Astrocyte (in vitro differentiated cells and primary cell): ENCODE results near the gene PPP3CA.

Source experiments
- CTCF ChIP-seq: IDR thresholded peaks from 2 replicates; pipeline ENCODE4 v1.5.1; 2011; ENCODE audit warnings: low read depth, mild to moderate bottlenecking, inconsistent platforms, low read length, moderate library complexity; ENCODE audit not compliant: insufficient read depth
- EZH2 ChIP-seq: IDR thresholded peaks from 2 replicates; pipeline ENCODE4 v1.6.1; 2012; ENCODE audit warnings: mild to moderate bottlenecking, low read length, inconsistent platforms; ENCODE audit not compliant: insufficient read depth

DNA sequence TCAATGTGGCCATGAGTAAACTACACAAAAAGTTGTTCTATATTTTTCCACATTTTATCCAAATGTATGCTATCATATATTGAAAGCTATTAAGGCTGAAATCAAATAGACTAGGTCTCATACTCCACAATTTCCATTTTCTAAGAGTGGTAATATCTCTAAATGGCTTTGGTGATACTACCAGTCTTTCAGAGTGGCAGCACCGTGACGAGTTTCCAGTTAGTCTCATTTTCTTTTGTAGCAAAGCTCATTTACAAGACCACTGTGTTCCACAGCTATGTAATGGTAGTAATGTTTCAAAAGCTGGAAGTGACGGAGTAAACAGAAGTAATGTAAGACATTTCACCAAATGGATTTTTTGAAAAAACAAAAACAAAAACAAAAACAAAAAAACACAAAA lies 228.2 kb downstream of the PPP3CA start:
- TF ChIP-seq CTCF (no peak), EZH2 (no peak)
